Stimulated activated CD4-positive, alpha-beta T cell treated with anti-CD3 and anti-CD28 coated beads, TNF-alpha, amount 100 ng/mL, for 4 hours (primary cell): ENCODE results near the gene TMEM121.

ENCODE experiments used
- DNase-seq, 3 experiments: peaks; one replicate each; pipeline ENCODE4 v3.0.0-alpha.2; 2020; ENCODE audit warnings: low read depth in 3 of 3

The TMEM121 gene

DNA sequence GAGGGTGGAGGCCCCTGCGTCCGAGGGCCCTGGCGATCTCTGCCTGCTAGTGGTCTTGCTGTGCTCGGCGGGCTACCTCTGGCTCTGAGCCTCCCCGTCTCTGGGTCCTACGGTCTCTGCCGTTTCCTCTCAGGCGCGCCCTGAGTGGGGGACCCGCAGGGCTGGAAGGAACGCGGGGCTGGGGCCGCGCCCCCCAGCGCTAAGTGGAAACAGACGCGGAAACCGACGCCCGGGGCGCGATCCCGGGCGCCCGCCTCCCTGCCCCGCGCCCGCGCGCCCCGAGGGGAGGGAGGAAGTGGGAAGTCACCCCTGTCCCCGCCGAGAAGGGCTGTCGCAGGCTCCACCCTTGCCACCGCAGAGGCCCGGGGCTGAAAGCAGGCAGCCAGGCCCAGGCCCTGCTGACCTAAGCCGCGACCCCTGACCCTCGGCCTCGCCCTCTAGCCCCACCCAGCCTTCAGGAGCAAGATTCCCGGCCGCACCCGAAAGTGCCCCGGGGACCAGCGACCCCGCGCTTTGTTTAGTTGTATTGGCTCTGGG is 38.9 kb upstream of the TMEM121 start:
- DNase-seq, result no peak

GRCh38 chr14:105487986-105488777 is 38.2 kb upstream of the TMEM121 start:
- DNase-seq, result no peak

GRCh38 chr14:105488781-105489541 is 37.4 kb upstream of the TMEM121 start:
- DNase-seq, result no peak

- DNase-seq, result peak; percentile 65 to 74 (median 68)
Measured at GRCh38 chr14:105489542-105490266, 36.7 kb upstream of the TMEM121 start.

- peak in 1 of 3 experiments; percentile 54 for DNase-seq
Measured at GRCh38 chr14:105490267-105490571, 36.2 kb upstream of the TMEM121 start.

DNA sequence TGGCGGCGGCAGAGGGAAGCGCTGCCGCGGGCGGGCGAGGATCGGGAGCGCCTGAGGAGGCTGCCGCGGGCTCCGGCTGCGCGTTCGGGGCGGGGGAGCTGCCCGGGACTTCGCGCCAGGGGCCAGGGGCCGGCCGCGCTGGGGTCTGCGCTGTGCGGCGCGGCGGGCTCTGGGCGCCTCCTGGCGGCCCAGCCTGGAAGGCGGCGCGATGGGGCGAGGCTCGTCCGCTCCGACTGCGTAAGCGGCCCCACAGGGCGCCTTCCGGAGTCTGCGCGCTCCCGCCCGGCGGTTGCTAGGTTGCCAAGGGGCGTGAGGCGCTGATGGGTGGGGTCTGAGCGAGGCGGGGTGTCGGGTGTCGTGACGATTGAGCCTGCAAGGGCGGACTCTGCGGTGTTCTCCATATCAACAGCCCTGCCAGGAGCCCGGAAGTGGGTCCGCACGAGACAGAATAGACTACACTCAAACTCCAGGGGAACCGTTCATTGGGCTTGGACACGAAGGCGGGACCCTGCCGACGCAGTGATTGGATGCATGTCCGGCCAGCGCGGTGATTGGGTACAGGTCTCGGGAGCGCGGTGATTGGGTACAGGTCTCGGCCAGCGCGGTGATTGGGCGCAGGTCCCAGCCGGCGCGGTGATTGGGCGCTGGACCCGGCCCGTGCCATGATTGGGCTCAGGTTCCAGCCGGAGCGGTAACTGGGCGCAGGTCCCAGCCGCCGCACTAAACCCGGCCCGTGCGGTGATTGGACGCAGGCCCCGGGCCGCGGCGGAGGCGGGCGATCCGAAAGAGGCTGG is 35.6 kb upstream of the TMEM121 start, which contains the start of gene TEDC1:
Gene TEDC1 (plus strand): TSS at position 675 of the 794 bp plus-strand sequence. CDS start 130 bp downstream, outside the sequence.
- DNase-seq, result peak; percentile 92 to 98 (median 96)

DNA sequence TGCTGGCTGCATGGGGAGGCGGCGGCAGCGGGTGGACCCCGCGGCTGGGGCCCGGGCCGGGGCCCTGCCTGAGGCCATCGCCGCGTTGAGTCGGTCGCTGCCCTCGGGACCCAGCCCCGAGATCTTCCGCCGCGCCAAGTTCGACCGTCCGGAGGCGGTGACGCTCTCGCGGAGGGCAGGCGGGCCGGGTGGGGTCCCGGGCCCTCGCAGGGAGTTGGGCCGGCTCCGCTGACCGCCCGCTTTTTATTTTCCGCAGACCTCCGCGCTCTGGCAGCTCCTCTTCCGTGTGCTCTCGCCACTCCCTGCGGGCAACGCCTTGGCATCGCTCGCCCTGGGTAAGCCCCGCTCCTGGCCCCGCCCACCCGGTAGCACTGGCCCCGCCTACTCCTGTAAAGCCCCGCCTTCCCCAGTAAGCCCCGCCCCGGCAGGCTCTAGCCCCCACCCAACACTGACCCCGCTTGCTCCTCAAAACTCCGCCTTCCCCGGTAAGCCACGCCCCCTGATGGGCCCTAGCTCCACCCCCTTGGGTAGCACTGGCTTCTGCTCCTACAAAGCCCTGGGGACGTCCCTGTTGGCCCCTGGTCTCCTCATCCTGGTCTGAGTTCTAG is 34.9 kb upstream of the TMEM121 start:
- peak; percentile 75 to 79 (median 78) for DNase-seq

DNA sequence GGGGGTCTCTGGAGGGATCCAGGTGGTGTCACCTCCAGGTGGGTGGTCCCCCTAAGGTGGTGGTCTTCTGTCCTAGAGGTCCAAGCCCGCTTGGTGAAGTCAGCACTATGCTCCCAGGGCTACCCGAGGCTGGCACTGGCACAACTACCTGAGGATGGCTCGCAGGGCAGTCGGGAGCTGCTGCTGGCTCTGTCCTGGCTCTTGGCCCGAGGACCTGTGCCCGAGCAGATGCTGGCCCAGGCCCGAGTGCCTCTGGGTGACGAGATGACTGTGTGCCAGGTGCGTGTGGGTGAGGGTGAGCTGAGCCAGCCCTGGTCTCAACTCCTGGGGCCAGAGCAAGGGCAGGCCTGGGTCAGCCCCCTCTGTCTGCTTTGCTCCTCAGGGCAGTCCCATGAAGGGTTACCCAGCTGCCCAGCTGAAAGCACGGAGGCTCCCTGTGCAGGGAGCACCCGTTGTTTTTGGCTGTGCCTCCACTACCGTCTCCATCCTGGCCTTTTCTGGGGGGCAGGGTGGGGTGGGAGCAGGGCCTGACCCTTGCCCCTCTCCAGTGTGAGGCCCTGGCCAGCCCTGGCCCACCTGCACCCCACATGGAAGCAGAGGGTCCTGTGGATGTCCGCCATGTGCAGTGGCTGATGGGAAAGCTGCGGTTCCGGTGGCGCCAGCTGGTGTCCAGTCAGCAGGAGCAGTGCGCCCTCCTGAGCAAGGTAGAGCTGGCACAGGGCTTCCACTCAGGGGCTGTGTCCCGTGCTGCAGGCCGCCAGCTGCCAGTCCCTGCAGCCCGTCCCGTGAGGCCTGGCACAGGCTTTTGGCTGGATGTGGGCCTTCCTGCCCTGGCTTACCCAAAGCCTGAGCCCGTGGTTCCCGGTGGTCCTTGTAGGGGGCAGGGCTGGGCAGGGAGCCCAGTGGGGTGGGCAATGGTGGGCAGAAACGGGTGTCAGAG is 34.1 kb upstream of the TMEM121 start:
- DNase-seq, result no peak

GRCh38 chr14:105492971-105493871 is 33.2 kb upstream of the TMEM121 start:
- no peak for DNase-seq

DNA sequence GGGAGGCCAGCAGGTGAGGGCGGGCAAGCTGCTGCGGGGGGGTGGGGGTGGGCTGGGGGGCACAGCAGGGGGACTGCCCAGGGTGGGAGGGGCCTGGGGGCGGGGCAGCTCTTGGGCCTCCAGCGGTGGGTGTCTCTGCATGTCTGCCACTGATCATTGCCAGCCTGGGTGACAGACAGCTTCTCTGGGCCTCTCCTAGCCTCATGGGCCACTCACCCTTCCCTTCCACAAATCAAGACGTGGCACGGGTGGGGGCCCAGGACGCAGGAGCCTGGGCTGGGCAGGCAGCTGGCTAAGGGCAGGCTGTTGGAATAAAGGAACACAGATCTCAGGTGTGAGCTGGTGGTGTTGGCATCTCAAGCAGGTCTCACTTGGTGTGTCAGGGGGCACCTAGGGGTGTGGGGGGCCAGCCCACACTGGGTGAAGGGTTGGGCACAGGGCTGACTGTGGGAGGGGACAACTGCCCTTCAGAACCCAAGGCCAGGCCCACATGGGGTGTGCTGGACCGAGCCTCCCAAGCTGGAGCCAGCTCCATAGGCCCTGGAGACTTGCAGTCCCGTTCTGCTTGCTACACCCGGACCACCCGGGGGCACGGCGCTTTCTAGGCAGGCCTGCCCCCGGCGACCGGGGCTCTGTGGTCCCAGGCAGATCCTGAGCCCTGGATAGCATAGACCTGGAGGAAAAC is 32.3 kb upstream of the TMEM121 start:
- no peak for DNase-seq

GRCh38 chr14:105494606-105494929 is 31.8 kb upstream of the TMEM121 start:
- DNase-seq, result no peak

DNA sequence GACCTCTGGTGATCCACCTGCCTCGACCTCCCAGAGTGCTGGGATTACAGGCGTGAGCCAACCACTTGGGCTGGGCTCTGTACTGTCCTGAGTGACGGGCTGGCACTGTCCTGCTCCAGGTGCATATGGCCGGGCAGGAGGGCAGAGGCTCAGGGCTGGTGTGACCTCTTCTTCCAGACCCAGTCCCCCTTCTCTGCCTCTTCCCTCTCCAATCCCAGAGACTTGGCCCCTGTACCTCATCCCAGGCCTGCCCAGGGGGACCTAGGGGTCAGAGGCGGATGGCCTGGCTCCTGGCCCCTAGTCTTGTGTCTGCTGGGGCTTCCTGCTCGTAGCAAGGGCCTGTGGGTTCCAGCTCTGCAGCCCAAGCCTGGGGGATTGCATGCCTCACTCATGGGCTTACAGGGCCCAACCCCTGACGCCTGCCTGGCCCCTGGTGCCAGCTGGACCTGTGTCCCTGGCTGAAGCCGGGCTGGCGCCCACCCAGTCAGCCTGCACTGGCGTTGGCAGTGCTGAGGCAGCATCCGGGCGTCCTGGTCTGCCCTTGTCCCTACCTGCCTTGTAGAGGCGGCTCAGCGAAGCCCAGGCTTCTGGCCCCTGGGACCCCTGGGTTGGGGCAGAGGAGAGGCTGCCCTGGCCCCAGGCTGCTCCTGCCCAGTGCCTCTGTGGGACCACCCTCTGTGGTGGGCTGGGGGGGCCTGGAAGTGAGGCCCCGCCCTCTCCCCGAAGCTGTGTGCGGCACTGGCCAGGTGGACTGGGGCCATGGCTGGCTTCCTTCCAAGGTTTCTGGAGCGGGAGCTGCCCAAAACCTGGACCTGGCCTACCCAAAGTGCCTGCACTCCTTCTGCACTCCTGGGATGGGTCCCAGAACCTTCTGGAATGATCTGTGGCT is 31.0 kb upstream of the TMEM121 start:
- DNase-seq, result no peak

GRCh38 chr14:105495990-105496830 is 30.2 kb upstream of the TMEM121 start:
- no peak for DNase-seq

GRCh38 chr14:105496831-105497591 is 29.4 kb upstream of the TMEM121 start:
- DNase-seq, result no peak

- no peak for DNase-seq
Measured at GRCh38 chr14:105497671-105498429, 28.5 kb upstream of the TMEM121 start.
